ENCODE measurements around the gene EMD. TPM values are rescaled to one million over a fixed set of nuclear protein-coding genes. Genes with fewer than 3 reads are reported as not detected.

EMD gene
- total RNA-seq, 3 donors from 2014 or later (not counting 1 experiment from before 2014, with no cell fraction given): 141 to 175 (median 152) TPM

GRCh38 chrX:154354516-154354915, 24.6 kb upstream of the EMD start:
- no peak for TF ChIP-seq CTCF (IDR thresholded peaks at IDR 0.05)
- ATAC-seq (no peak), DNase-seq (no peak)

GRCh38 chrX:154355094-154355775, 23.9 kb upstream of the EMD start:
- Mint-ChIP-seq H3K9me3 (no peaks in the 10 kb centered on the region), H3K27me3 (ENCODE audit: low read depth in 2 of 2) (no peaks in the 10 kb centered on the region), H3K27ac (peak overlapping the region; percentile 66 to 100), H3K4me1 (peaks cover 19 to 25% of the 10 kb centered on the region in 2 donors), H3K36me3 (no peaks in the 10 kb centered on the region), H3K4me3 (peak overlapping the region; percentile 40)
- no peak for TF ChIP-seq CTCF (IDR thresholded peaks at IDR 0.05)
- Histone ChIP-seq H3K36me3 (ENCODE audit: control insufficient read depth, insufficient read depth, low read length) (peaks cover 99% of the 10 kb centered on the region), H3K27me3 (ENCODE audit: control insufficient read depth, insufficient read depth, low read length) (no peaks in the 10 kb centered on the region), H3K4me1 (ENCODE audit: control insufficient read depth, insufficient read depth, low read length) (peaks cover 98% of the 10 kb centered on the region), H3K9me3 (ENCODE audit: control insufficient read depth, insufficient read depth, low read length) (no peaks in the 10 kb centered on the region), H3K27ac (ENCODE audit: low read length) (peak overlapping the region; percentile 25), H3K4me3 (ENCODE audit: low read length) (no peak overlapping the region)
- intact Hi-C loops (cut with micrococcal nuclease): no loop called here
- DNase-seq (peak in 1 of 2 donors; percentile 17), ATAC-seq (no peak)
- WGBS (ENCODE audit: insufficient coverage): 79% methylated on average over 27 of the region's 30 CpGs

More at GRCh38 chrX:154354516-154354915, 24.6 kb upstream of the EMD start:
- Histone ChIP-seq H3K9me3 (ENCODE audit: control insufficient read depth, insufficient read depth, low read length) (no peaks in the 10 kb centered on the region), H3K27me3 (ENCODE audit: control insufficient read depth, insufficient read depth, low read length) (no peaks in the 10 kb centered on the region), H3K4me3 (ENCODE audit: low read length) (no peak overlapping the region), H3K4me1 (ENCODE audit: control insufficient read depth, insufficient read depth, low read length) (peaks cover 99% of the 10 kb centered on the region), H3K27ac (ENCODE audit: low read length) (peak overlapping the region; percentile 25), H3K36me3 (ENCODE audit: control insufficient read depth, insufficient read depth, low read length) (peaks cover 99% of the 10 kb centered on the region)
- no peaks in the 10 kb centered on the region for H3K27me3 Mint-ChIP-seq (ENCODE audit: low read depth in 2 of 2)
- 89% methylated on average over 13 of the region's 13 CpGs for WGBS (ENCODE audit: insufficient coverage)
- no peaks in the 10 kb centered on the region for H3K9me3 Mint-ChIP-seq
- H3K4me3 Mint-ChIP-seq: no peak overlapping the region
- peak overlapping the region; percentile 66 to 100 for H3K27ac Mint-ChIP-seq
- intact Hi-C loops (cut with micrococcal nuclease): no loop called here
- peaks cover 25 to 26% of the 10 kb centered on the region in 2 donors for H3K4me1 Mint-ChIP-seq
- H3K36me3 Mint-ChIP-seq: no peaks in the 10 kb centered on the region

- Histone ChIP-seq H3K27me3 (ENCODE audit: control insufficient read depth, insufficient read depth, low read length) (no peaks in the 10 kb centered on the region), H3K27ac (ENCODE audit: low read length) (peak overlapping the region; percentile 25), H3K4me1 (ENCODE audit: control insufficient read depth, insufficient read depth, low read length) (peaks cover 97% of the 10 kb centered on the region), H3K36me3 (ENCODE audit: control insufficient read depth, insufficient read depth, low read length) (peaks cover 98% of the 10 kb centered on the region), H3K4me3 (ENCODE audit: low read length) (no peak overlapping the region), H3K9me3 (ENCODE audit: control insufficient read depth, insufficient read depth, low read length) (no peaks in the 10 kb centered on the region)
- no peak for TF ChIP-seq CTCF (IDR thresholded peaks at IDR 0.05)
- intact Hi-C loops (cut with micrococcal nuclease): no loop called here
- 79% methylated on average over 12 of the region's 12 CpGs for WGBS (ENCODE audit: insufficient coverage)
- Mint-ChIP-seq H3K4me3 (peak overlapping the region; percentile 40), H3K36me3 (no peaks in the 10 kb centered on the region), H3K4me1 (peaks cover 14 to 25% of the 10 kb centered on the region in 2 donors), H3K27me3 (ENCODE audit: low read depth in 2 of 2) (no peaks in the 10 kb centered on the region), H3K9me3 (no peaks in the 10 kb centered on the region), H3K27ac (peak overlapping the region; percentile 66 to 100)
- ATAC-seq (no peak), DNase-seq (peak in 1 of 2 donors; percentile 17)
Measured at GRCh38 chrX:154355776-154356140, 23.3 kb upstream of the EMD start.

- peak overlapping the region; percentile 66 to 100 for H3K27ac Mint-ChIP-seq
- intact Hi-C loops (cut with micrococcal nuclease): no loop called here
- H3K36me3 Mint-ChIP-seq: no peaks in the 10 kb centered on the region
- Histone ChIP-seq H3K4me3 (ENCODE audit: low read length) (no peak overlapping the region), H3K27me3 (ENCODE audit: control insufficient read depth, insufficient read depth, low read length) (no peaks in the 10 kb centered on the region), H3K9me3 (ENCODE audit: control insufficient read depth, insufficient read depth, low read length) (no peaks in the 10 kb centered on the region), H3K4me1 (ENCODE audit: control insufficient read depth, insufficient read depth, low read length) (peaks cover 95% of the 10 kb centered on the region), H3K27ac (ENCODE audit: low read length) (no peak overlapping the region), H3K36me3 (ENCODE audit: control insufficient read depth, insufficient read depth, low read length) (peaks cover 96% of the 10 kb centered on the region)
- WGBS (ENCODE audit: insufficient coverage): 87% methylated on average over 8 of the region's 13 CpGs
- no peaks in the 10 kb centered on the region for H3K27me3 Mint-ChIP-seq (ENCODE audit: low read depth in 2 of 2)
- ATAC-seq: no peak
- no peak for DNase-seq
- no peaks in the 10 kb centered on the region for H3K9me3 Mint-ChIP-seq
- H3K4me1 Mint-ChIP-seq: peaks cover 8 to 21% of the 10 kb centered on the region in 2 donors
- H3K4me3 Mint-ChIP-seq: peak overlapping the region; percentile 66
- no peak for TF ChIP-seq CTCF (IDR thresholded peaks at IDR 0.05)
Measured at GRCh38 chrX:154356596-154356995, 22.5 kb upstream of the EMD start.

Measured in natural killer cell (primary cell).